Neuronal stem cell (in vitro differentiated cells): ENCODE data around the gene PBRM1.

ENCODE experiments used
- DNase-seq: peaks from one replicate; pipeline ENCODE4 v3.0.0-alpha.2; 2013; ENCODE audit warnings: low spot score
- H2AFZ ChIP-seq: one replicate; pipeline ENCODE4 v1.6.1; 2013; ENCODE audit warnings: mild to moderate bottlenecking, low read length, inconsistent platforms
- H2AK5ac ChIP-seq: 2 replicates; pipeline ENCODE4 v1.6.1; 2013; ENCODE audit warnings: low read depth, mild to moderate bottlenecking, inconsistent platforms, low read length, moderate library complexity, mixed read lengths
- H2BK120ac ChIP-seq: 2 replicates; pipeline ENCODE4 v1.6.1; 2013; ENCODE audit warnings: low read depth, mild to moderate bottlenecking, inconsistent platforms, low read length, moderate library complexity, mixed read lengths
- H2BK12ac ChIP-seq: one replicate; pipeline ENCODE4 v1.6.1; 2013; ENCODE audit warnings: low read length, inconsistent platforms
- H2BK15ac ChIP-seq: 2 replicates; pipeline ENCODE4 v1.6.1; 2013; ENCODE audit warnings: mild to moderate bottlenecking, low read length, inconsistent platforms, mixed read lengths
- H2BK5ac ChIP-seq: one replicate; pipeline ENCODE4 v1.6.1; 2013; ENCODE audit warnings: inconsistent platforms, mild to moderate bottlenecking, low read length, moderate library complexity
- H3K14ac ChIP-seq: one replicate; pipeline ENCODE4 v1.6.1; 2013; ENCODE audit warnings: low read length, inconsistent platforms
- H3K18ac ChIP-seq: 2 replicates; pipeline ENCODE4 v1.6.1; 2013; ENCODE audit warnings: low read length, inconsistent platforms
- H3K23ac ChIP-seq: 2 replicates; pipeline ENCODE4 v1.6.1; 2013; ENCODE audit warnings: low read depth, mild to moderate bottlenecking, mixed read lengths, low read length, inconsistent platforms; ENCODE audit not compliant: poor library complexity
- H3K27ac ChIP-seq: replicated peaks from 3 replicates; pipeline ENCODE4 v1.5.1; 2013; ENCODE audit warnings: low read length, inconsistent platforms
- H3K27me3 ChIP-seq, 3 experiments: 2 replicates each; pipeline ENCODE4 v1.6.1; 2013; ENCODE audit warnings: low read length in 3 of 3, mild to moderate bottlenecking in 2 of 3, inconsistent platforms in 1 of 3, low read depth in 1 of 3, mixed read lengths in 1 of 3, moderate library complexity in 1 of 3; ENCODE audit not compliant: control insufficient read depth in 3 of 3, insufficient read depth in 3 of 3
- H3K36me3 ChIP-seq, 2 donors: replicated peaks in 1 of 2; 2 replicates each; pipeline ENCODE4 v1.6.1; 2013; ENCODE audit warnings: low read length in 2 of 2; ENCODE audit not compliant: control insufficient read depth in 2 of 2, insufficient read depth in 2 of 2
- H3K4ac ChIP-seq: 2 replicates; pipeline ENCODE4 v1.6.1; 2013; ENCODE audit warnings: inconsistent platforms, mild to moderate bottlenecking, low read length, moderate library complexity
- H3K4me1 ChIP-seq, 2 donors: 1 replicate in 1 of 2; 2 replicates in 1 of 2; pipeline ENCODE4 v1.6.1; 2013; ENCODE audit warnings: low read length in 2 of 2, low read depth in 1 of 2; ENCODE audit not compliant: control insufficient read depth in 2 of 2, insufficient read depth in 1 of 2
- H3K4me2 ChIP-seq: one replicate; pipeline ENCODE4 v1.6.1; 2013; ENCODE audit warnings: mild to moderate bottlenecking, low read length, inconsistent platforms; ENCODE audit not compliant: insufficient read depth, poor library complexity, severe bottlenecking
- H3K4me3 ChIP-seq, 2 donors: 2 replicates each; pipeline ENCODE4 v1.5.1; 2013; ENCODE audit warnings: low read length in 2 of 2, mild to moderate bottlenecking in 2 of 2, inconsistent platforms in 1 of 2, moderate library complexity in 1 of 2
- H3K79me1 ChIP-seq: one replicate; pipeline ENCODE4 v1.6.1; 2013; ENCODE audit warnings: low read depth, mild to moderate bottlenecking, inconsistent platforms, low read length, moderate library complexity
- H3K9ac ChIP-seq: one replicate; pipeline ENCODE4 v1.6.1; 2013; ENCODE audit warnings: mild to moderate bottlenecking, low read depth, low read length, inconsistent platforms; ENCODE audit not compliant: poor library complexity
- H3K9me3 ChIP-seq, 2 donors: replicated peaks in 1 of 2; 2 replicates each; pipeline versions ENCODE3 to v1.6.1; 2013; ENCODE audit warnings: low read length in 2 of 2, mild to moderate bottlenecking in 2 of 2, inconsistent platforms in 1 of 2, low read depth in 1 of 2, mixed read lengths in 1 of 2, moderate library complexity in 1 of 2; ENCODE audit not compliant: control insufficient read depth in 2 of 2, insufficient read depth in 1 of 2
- H4K8ac ChIP-seq: one replicate; pipeline ENCODE4 v1.6.1; 2013; ENCODE audit warnings: low read depth, mild to moderate bottlenecking, inconsistent platforms, low read length, moderate library complexity
- H4K91ac ChIP-seq: one replicate; pipeline ENCODE4 v1.6.1; 2013; ENCODE audit warnings: low read length, low read depth, mild to moderate bottlenecking, inconsistent platforms; ENCODE audit not compliant: poor library complexity
- WGBS, 2 donors: extraction: QIAGEN DNeasy Blood & Tissue Kit; methylation state at CpG; one replicate each; pipeline ENCODE4 v1.1.7; 2013; ENCODE audit warnings: missing lambda C conversion rate in 2 of 2, mixed read lengths in 1 of 2; ENCODE audit not compliant: insufficient read length in 2 of 2, insufficient replicate concordance in 1 of 2; ENCODE audit errors: extremely low coverage in 2 of 2; 5-methylcytosine and 5-hydroxymethylcytosine counted together

The PBRM1 gene

DNA sequence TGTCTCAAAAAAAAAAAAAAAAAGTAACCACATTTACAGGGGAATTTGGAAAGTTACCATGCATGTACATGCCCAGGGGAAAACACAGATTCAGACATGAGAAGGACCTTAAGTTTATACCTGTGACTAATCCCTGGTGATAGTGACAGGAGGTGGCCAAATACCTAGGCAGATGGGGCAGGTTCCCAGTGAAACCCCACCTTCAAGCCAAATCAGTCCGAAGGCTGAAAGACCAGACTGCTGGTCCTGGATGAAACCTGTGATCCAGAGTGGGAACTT lies 36.0 kb upstream of the PBRM1 start:
- Histone ChIP-seq H4K91ac (no peak overlapping the region), H3K79me1 (no peaks in the 10 kb centered on the region), H3K18ac (no peak overlapping the region), H3K9ac (no peak overlapping the region), H2AK5ac (no peak overlapping the region), H3K4me1 (no peaks in the 10 kb centered on the region), H3K14ac (no peak overlapping the region), H2BK12ac (no peak overlapping the region), H4K8ac (no peak overlapping the region), H2BK120ac (no peak overlapping the region), H3K36me3 (peaks cover 2 to 61% of the 10 kb centered on the region in 2 donors), H3K23ac (no peak overlapping the region), H3K27ac (no peak overlapping the region), H3K4ac (no peak overlapping the region), H3K9me3 (peaks cover 2 to 13% of the 10 kb centered on the region in 2 donors), H3K4me2 (no peak overlapping the region), H2BK15ac (no peak overlapping the region), H3K27me3 (no peaks in the 10 kb centered on the region), H3K4me3 (no peak overlapping the region), H2AFZ (no peak overlapping the region), H2BK5ac (no peak overlapping the region)
- no CpG with 5 or more reads among the region's 1 CpG for WGBS, 2 donors
- no peak for DNase-seq

DNA sequence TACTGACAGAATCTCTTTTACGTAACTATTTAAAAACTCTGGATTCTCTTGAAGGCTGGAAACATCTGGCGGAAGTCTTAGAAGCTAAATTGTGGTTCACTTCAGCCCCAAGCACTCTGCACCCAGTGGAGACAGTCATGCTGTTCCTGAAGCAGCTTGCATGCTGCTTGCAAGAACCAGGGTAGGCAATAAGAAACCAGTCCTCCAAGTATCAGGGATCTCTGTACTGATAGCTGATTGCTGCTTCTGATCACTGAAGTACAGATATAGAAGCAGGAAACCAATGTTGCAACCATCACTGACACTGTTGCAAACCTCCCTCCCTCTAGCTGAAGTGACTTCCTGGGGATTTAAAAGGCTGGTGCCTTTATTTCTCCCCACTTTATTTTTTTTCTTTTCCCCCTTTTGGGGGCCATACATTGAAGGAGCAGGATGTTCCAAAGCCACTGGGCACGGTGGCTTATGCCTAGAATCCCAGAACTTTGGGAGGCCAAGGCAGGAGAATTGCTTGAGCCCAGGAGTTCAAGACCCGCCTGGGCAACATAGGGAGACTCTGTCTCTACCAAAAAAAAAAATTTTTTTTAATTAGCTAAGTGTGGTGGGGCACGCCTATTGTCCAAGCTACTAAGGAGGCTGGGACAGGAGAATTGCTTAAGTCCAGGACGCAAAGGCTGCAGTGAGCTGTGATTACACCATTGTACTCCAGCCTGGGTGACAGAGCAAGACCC lies 35.5 kb upstream of the PBRM1 start:
- H2AFZ ChIP-seq = no peak overlapping the region
- no peak overlapping the region for H3K4me2 ChIP-seq
- H3K79me1 ChIP-seq = no peaks in the 10 kb centered on the region
- H3K27ac ChIP-seq = no peak overlapping the region
- H4K91ac ChIP-seq = no peak overlapping the region
- H3K27me3 ChIP-seq = no peaks in the 10 kb centered on the region
- H3K23ac ChIP-seq = no peak overlapping the region
- H2BK15ac ChIP-seq = no peak overlapping the region
- no peak for DNase-seq
- no peak overlapping the region for H3K18ac ChIP-seq
- no peaks in the 10 kb centered on the region for H3K4me1 ChIP-seq
- WGBS, 2 donors = no CpG with 5 or more reads among the region's 6 CpGs
- H2AK5ac ChIP-seq = no peak overlapping the region
- H3K4me3 ChIP-seq = no peak overlapping the region
- no peak overlapping the region for H2BK120ac ChIP-seq
- no peak overlapping the region for H2BK12ac ChIP-seq
- H4K8ac ChIP-seq = no peak overlapping the region
- peaks cover 2 to 13% of the 10 kb centered on the region in 2 donors for H3K9me3 ChIP-seq
- H3K9ac ChIP-seq = no peak overlapping the region
- H2BK5ac ChIP-seq = no peak overlapping the region
- peaks cover 2 to 64% of the 10 kb centered on the region in 2 donors for H3K36me3 ChIP-seq
- H3K4ac ChIP-seq = no peak overlapping the region
- no peak overlapping the region for H3K14ac ChIP-seq

- no peaks in the 10 kb centered on the region for H3K79me1 ChIP-seq
- no peak overlapping the region for H4K91ac ChIP-seq
- no peak overlapping the region for H3K4me2 ChIP-seq
- no peak overlapping the region for H3K4ac ChIP-seq
- no peak overlapping the region for H2BK5ac ChIP-seq
- H2BK15ac ChIP-seq = no peak overlapping the region
- no peak overlapping the region for H3K18ac ChIP-seq
- no peak overlapping the region for H2BK120ac ChIP-seq
- H3K23ac ChIP-seq = no peak overlapping the region
- no peak overlapping the region for H2AK5ac ChIP-seq
- H3K4me1 ChIP-seq = peaks cover 0 to 5% of the 10 kb centered on the region in 2 donors
- no peak overlapping the region for H3K27ac ChIP-seq
- H3K9me3 ChIP-seq = peaks cover 2 to 11% of the 10 kb centered on the region in 2 donors
- no peak overlapping the region for H2AFZ ChIP-seq
- no peak overlapping the region for H3K14ac ChIP-seq
- no peak overlapping the region for H2BK12ac ChIP-seq
- no peaks in the 10 kb centered on the region for H3K27me3 ChIP-seq
- H3K4me3 ChIP-seq = no peak overlapping the region
- DNase-seq = no peak
- H3K36me3 ChIP-seq = peaks cover 2 to 66% of the 10 kb centered on the region in 2 donors
- no peak overlapping the region for H3K9ac ChIP-seq
- H4K8ac ChIP-seq = no peak overlapping the region
Observed at GRCh38 chr3:52719618-52720017, 33.9 kb upstream of the PBRM1 start.

DNA sequence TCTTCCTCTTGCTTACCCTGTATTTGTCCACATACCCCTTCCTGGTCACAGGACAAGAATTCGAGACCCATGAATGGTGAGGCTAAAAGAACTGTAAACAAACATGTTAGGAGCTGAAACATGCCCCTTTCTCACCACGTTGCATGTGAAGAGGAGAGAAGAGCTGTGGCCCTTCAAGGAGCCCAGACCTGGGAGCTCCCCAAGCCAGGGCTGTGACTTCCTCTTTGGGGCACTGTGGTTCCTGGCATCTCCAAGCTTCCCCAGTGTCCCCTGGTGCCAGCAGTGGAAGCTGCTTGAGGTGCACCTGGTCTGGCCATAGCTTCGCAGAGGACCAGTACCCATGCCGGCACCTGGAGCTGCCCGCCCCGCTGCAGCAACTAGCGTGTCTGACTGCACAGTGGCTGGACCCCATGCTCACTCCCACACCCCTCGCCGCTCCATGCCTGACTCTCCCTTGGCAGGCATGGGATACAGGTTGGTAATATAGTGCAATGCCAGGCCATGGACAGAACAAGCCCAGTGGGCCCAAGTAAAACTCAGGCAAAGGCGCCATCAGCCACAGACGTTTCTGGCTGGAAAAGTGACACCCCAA lies 30.1 kb upstream of the PBRM1 start:
- Histone ChIP-seq H4K91ac (no peak overlapping the region), H3K4me2 (no peak overlapping the region), H3K79me1 (no peaks in the 10 kb centered on the region), H2BK120ac (no peak overlapping the region), H3K36me3 (peaks cover 7 to 65% of the 10 kb centered on the region in 2 donors), H3K9me3 (peaks cover 0 to 12% of the 10 kb centered on the region in 2 donors), H3K4me1 (peaks cover 0 to 8% of the 10 kb centered on the region in 2 donors), H3K18ac (no peak overlapping the region), H3K14ac (peak overlapping the region; percentile 41), H2BK5ac (no peak overlapping the region), H3K23ac (no peak overlapping the region), H3K4ac (no peak overlapping the region), H2BK12ac (no peak overlapping the region), H3K4me3 (no peak overlapping the region), H3K27ac (no peak overlapping the region), H2BK15ac (no peak overlapping the region), H3K9ac (no peak overlapping the region), H4K8ac (no peak overlapping the region), H3K27me3 (no peaks in the 10 kb centered on the region), H2AK5ac (no peak overlapping the region), H2AFZ (no peak overlapping the region)
- DNase-seq = no peak
- WGBS, 2 donors = no CpG with 5 or more reads among the region's 11 CpGs
